Right cardiac atrium (tissue), 5 donors: ENCODE data around the gene SLC47A1. TPM values are rescaled to one million over a fixed set of nuclear protein-coding genes. Genes with fewer than 3 reads are reported as not detected.

ENCODE experiments used
- ATAC-seq, 2 donors: fragments of 200-7000 bp; cut with Tn5 transposase; one replicate each; pipeline versions ENCODE4 v1.8.0 to v1.9.1; 2020; ENCODE audit warnings: moderate library complexity in 2 of 2, mild to moderate bottlenecking in 1 of 2
- DNase-seq, 3 donors: peaks; one replicate each; pipeline ENCODE4 v3.0.0-alpha.2; 2020
- H3K27ac ChIP-seq: one replicate; pipeline ENCODE4 v1.5.1; 2013; ENCODE audit warnings: mild to moderate bottlenecking, low read length, control low read depth, moderate library complexity
- H3K27me3 ChIP-seq: one replicate; pipeline ENCODE4 v1.6.1; 2013; ENCODE audit not compliant: control insufficient read depth, insufficient read depth
- H3K4me1 ChIP-seq: one replicate; pipeline ENCODE4 v1.6.1; 2013; ENCODE audit warnings: low read length; ENCODE audit not compliant: control insufficient read depth, insufficient read depth
- H3K4me3 ChIP-seq: one replicate; pipeline ENCODE4 v1.5.1; 2013; ENCODE audit warnings: low read length, control low read depth
- H3K9me3 ChIP-seq: one replicate; pipeline ENCODE4 v1.6.1; 2013; ENCODE audit warnings: low read length; ENCODE audit not compliant: control insufficient read depth
- WGBS: extraction: QIAGEN DNeasy Blood & Tissue Kit; methylation state at CpG from one replicate; pipeline ENCODE4 v1.1.7; 2013; 5-methylcytosine and 5-hydroxymethylcytosine counted together
- intact Hi-C, 4 donors: fragments of 100-400 bp; cut with DNase I; formaldehyde crosslinking; loops; one replicate each; pipeline versions ENCODE4 v1.11.0 to v1.14.0; 2022 to 2023
- long read RNA-seq, 4 donors: library from polyadenylated mRNA; unstranded; transcript quantifications; one replicate each; pipeline ENCODE4 v2.0.0, GENCODE V29; 2020 to 2021
- polyA plus RNA-seq: library from polyadenylated mRNA; stranded (reverse); fragments of 200-250 nt; gene quantifications from one replicate; pipeline ENCODE4 v1.2.3, GENCODE V29; 2013
- total RNA-seq, 4 donors: library from RNA; stranded (reverse); fragmentation: NEBNext Ultra II Directional; extraction: Animal tissue kit (Norgen Biotek cat#: 25700); gene quantifications; one replicate each; pipeline ENCODE4 v1.2.1, GENCODE V29; 2021
- donor health status: healthy with polysubstance abuse.
- donor health status: DM: no; HTN: yes; CAD: no.
- donor health status: DM: no; HTN: no; CAD: no.
- donor health status: DM: no; HTN: yes; CAD: no; lungs with severe emphysema.
- donor health status: DM: yes; HTN: yes; CAD: no.

The SLC47A1 gene
- total RNA-seq (1 to 10 TPM; 1.6 to 2.5 (median 2.1) TPM), polyA plus RNA-seq (0.77 TPM)
- long read RNA-seq, donor 1, partial matches to known transcripts, result 0 of 2 reads
- long read RNA-seq, donor 1, other reads (novel, unspliced or antisense), result 2 of 2 reads
- long read RNA-seq, donor 2, partial matches to known transcripts, result 0 of 1 reads
- long read RNA-seq, donor 2, other reads (novel, unspliced or antisense), result 1 of 1 reads
- long read RNA-seq, donor 3, transcript SLC47A1-201 (17 exons, 3,280 nt), result major isoform, 6 of 21 reads
- long read RNA-seq, donor 3, partial matches to known transcripts, result 3 of 21 reads
- long read RNA-seq, donor 3, other reads (novel, unspliced or antisense), result 12 of 21 reads
- long read RNA-seq, donor 4, partial matches to known transcripts, result 0 of 1 reads
- long read RNA-seq, donor 4, other reads (novel, unspliced or antisense), result 0 of 1 reads

- H3K27me3 ChIP-seq, result no peaks in the 10 kb centered on the region
- WGBS, result 1% methylated on average over 87 of the region's 87 CpGs
- ATAC-seq (peak; percentile 95), DNase-seq (peak; percentile 37 to 78 (median 72))
- intact Hi-C loops, result no loop called here
- no peak within 1 kb of the TSS for H3K27ac ChIP-seq
- no peaks in the 10 kb centered on the region for H3K9me3 ChIP-seq
- peak within 1 kb of the TSS; percentile 60 for H3K4me3 ChIP-seq
- no peaks in the 10 kb centered on the region for H3K4me1 ChIP-seq
Observed at GRCh38 chr17:19533718-19534561, at the start of gene SLC47A1. SLC47A1 (plus strand) TSS chr17:19533854; CDS start chr17:19533940, 86 bp downstream.

- H3K27me3 ChIP-seq, result no peaks in the 10 kb centered on the region
- no peak overlapping the region for H3K4me3 ChIP-seq
- intact Hi-C loops, result no loop called here
- H3K4me1 ChIP-seq, result no peaks in the 10 kb centered on the region
- H3K27ac ChIP-seq, result no peak overlapping the region
- ATAC-seq, result no peak
- H3K9me3 ChIP-seq, result no peaks in the 10 kb centered on the region
- DNase-seq, result no peak
- WGBS, result 78% methylated on average over 3 of the region's 3 CpGs
Observed at GRCh38 chr17:19485800-19486340, 47.8 kb upstream of the SLC47A1 start.

GRCh38 chr17:19486351-19487023, 47.2 kb upstream of the SLC47A1 start:
- Histone ChIP-seq H3K4me1 (no peaks in the 10 kb centered on the region), H3K27me3 (no peaks in the 10 kb centered on the region), H3K27ac (no peak overlapping the region), H3K4me3 (no peak overlapping the region), H3K9me3 (no peaks in the 10 kb centered on the region)
- DNase-seq (no peak), ATAC-seq (no peak)
- intact Hi-C loops, result no loop called here
- 95% methylated on average over 13 of the region's 13 CpGs for WGBS

- Histone ChIP-seq H3K9me3 (no peaks in the 10 kb centered on the region), H3K27ac (no peak overlapping the region), H3K4me1 (no peaks in the 10 kb centered on the region), H3K4me3 (no peak overlapping the region), H3K27me3 (no peaks in the 10 kb centered on the region)
- peak; percentile 84 to 88 for ATAC-seq
- WGBS, result 45% methylated on average over 12 of the region's 12 CpGs
- intact Hi-C loops, result no loop called here
- peak; percentile 39 to 78 (median 65) for DNase-seq
Observed at GRCh38 chr17:19487024-19487600, 46.5 kb upstream of the SLC47A1 start.

GRCh38 chr17:19492141-19492540, 41.5 kb upstream of the SLC47A1 start:
- H3K4me1 ChIP-seq, result no peaks in the 10 kb centered on the region
- no peak overlapping the region for H3K27ac ChIP-seq
- WGBS, result 90% methylated on average over 5 of the region's 5 CpGs
- no peak for ATAC-seq
- no peaks in the 10 kb centered on the region for H3K27me3 ChIP-seq
- no peak for DNase-seq
- no peaks in the 10 kb centered on the region for H3K9me3 ChIP-seq
- intact Hi-C loops, result no loop called here
- H3K4me3 ChIP-seq, result no peak overlapping the region

- DNase-seq, result no peak
- peak in 1 of 2 donors; percentile 28 for ATAC-seq
- 92% methylated on average over 40 of the region's 40 CpGs for WGBS
- Histone ChIP-seq H3K4me1 (no peaks in the 10 kb centered on the region), H3K4me3 (no peak overlapping the region), H3K27me3 (no peaks in the 10 kb centered on the region), H3K27ac (no peak overlapping the region), H3K9me3 (no peaks in the 10 kb centered on the region)
- intact Hi-C loops, result no loop called here
Observed at GRCh38 chr17:19494961-19495806, 38.5 kb upstream of the SLC47A1 start.

- no peak for ATAC-seq
- Histone ChIP-seq H3K4me3 (no peak overlapping the region), H3K27me3 (no peaks in the 10 kb centered on the region), H3K27ac (no peak overlapping the region), H3K9me3 (no peaks in the 10 kb centered on the region), H3K4me1 (no peaks in the 10 kb centered on the region)
- 93% methylated on average over 6 of the region's 6 CpGs for WGBS
- DNase-seq, result no peak
- intact Hi-C loops, result no loop called here
Observed at GRCh38 chr17:19495828-19496528, 37.7 kb upstream of the SLC47A1 start.

- ATAC-seq, result no peak
- no peak overlapping the region for H3K4me3 ChIP-seq
- intact Hi-C loops, result no loop called here
- H3K27ac ChIP-seq, result no peak overlapping the region
- no peaks in the 10 kb centered on the region for H3K9me3 ChIP-seq
- no peaks in the 10 kb centered on the region for H3K4me1 ChIP-seq
- H3K27me3 ChIP-seq, result no peaks in the 10 kb centered on the region
- DNase-seq, result no peak
Observed at GRCh38 chr17:19497624-19498023, 36.0 kb upstream of the SLC47A1 start.

GRCh38 chr17:19501219-19501618, 32.4 kb upstream of the SLC47A1 start:
- Histone ChIP-seq H3K27me3 (no peaks in the 10 kb centered on the region), H3K27ac (no peak overlapping the region), H3K4me3 (no peak overlapping the region), H3K4me1 (no peaks in the 10 kb centered on the region), H3K9me3 (no peaks in the 10 kb centered on the region)
- peak; percentile 24 to 72 for ATAC-seq
- 53% methylated on average over 2 of the region's 2 CpGs for WGBS
- intact Hi-C loops, result no loop called here
- DNase-seq, result no peak
